ENCODE measurements around the gene SPAG5. TPM values are rescaled to one million over a fixed set of nuclear protein-coding genes. Genes with fewer than 3 reads are reported as not detected.

The SPAG5 gene
- total and polyA plus RNA-seq, 9 of the 15 experiments (the other 6 are each of a cell fraction or from before 2014, with no cell fraction given), result 94.4 to 286 (median 151) TPM

- peak in 1 of 2 experiments; percentile 55; a peak in 2 of 4 replicates for TF ChIP-seq SRF (CRISPR knock-in tag; IDR thresholded peaks at IDR 0.05)
- TF ChIP-seq, protein P1, sequence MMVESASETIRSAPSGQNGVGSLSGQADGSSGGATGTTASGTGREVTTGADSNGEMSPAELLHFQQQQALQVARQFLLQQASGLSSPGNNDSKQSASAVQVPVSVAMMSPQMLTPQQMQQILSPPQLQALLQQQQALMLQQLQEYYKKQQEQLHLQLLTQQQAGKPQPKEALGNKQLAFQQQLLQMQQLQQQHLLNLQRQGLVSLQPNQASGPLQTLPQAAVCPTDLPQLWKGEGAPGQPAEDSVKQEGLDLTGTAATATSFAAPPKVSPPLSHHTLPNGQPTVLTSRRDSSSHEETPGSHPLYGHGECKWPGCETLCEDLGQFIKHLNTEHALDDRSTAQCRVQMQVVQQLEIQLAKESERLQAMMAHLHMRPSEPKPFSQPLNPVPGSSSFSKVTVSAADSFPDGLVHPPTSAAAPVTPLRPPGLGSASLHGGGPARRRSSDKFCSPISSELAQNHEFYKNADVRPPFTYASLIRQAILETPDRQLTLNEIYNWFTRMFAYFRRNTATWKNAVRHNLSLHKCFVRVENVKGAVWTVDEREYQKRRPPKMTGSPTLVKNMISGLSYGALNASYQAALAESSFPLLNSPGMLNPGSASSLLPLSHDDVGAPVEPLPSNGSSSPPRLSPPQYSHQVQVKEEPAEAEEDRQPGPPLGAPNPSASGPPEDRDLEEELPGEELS (CRISPR knock-in tag; IDR thresholded peaks at IDR 0.05; ENCODE audit: borderline replicate concordance), result no peak
- 0 out of 2 replicates have a peak, but pooled peaks have one; percentile 7 for TF ChIP-seq OTX1 (CRISPR knock-in tag; IDR thresholded peaks at IDR 0.05)
- TF ChIP-seq, protein P2, sequence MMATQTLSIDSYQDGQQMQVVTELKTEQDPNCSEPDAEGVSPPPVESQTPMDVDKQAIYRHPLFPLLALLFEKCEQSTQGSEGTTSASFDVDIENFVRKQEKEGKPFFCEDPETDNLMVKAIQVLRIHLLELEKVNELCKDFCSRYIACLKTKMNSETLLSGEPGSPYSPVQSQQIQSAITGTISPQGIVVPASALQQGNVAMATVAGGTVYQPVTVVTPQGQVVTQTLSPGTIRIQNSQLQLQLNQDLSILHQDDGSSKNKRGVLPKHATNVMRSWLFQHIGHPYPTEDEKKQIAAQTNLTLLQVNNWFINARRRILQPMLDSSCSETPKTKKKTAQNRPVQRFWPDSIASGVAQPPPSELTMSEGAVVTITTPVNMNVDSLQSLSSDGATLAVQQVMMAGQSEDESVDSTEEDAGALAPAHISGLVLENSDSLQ (IDR thresholded peaks at IDR 0.05), result peak; percentile 55; the same call in 1 of the 2 replicates
- TF ChIP-seq WHSC1 (IDR thresholded peaks at IDR 0.05; ENCODE audit: low read length), result no peak
- no peak for TF ChIP-seq HDAC8 (tag; IDR thresholded peaks at IDR 0.05)
- TF ChIP-seq ZFPM2 (CRISPR knock-in tag; IDR thresholded peaks at IDR 0.05), result no peak
- no peak for TF ChIP-seq ZBTB34 (CRISPR knock-in tag; IDR thresholded peaks at IDR 0.05)
- TF ChIP-seq, protein P3, sequence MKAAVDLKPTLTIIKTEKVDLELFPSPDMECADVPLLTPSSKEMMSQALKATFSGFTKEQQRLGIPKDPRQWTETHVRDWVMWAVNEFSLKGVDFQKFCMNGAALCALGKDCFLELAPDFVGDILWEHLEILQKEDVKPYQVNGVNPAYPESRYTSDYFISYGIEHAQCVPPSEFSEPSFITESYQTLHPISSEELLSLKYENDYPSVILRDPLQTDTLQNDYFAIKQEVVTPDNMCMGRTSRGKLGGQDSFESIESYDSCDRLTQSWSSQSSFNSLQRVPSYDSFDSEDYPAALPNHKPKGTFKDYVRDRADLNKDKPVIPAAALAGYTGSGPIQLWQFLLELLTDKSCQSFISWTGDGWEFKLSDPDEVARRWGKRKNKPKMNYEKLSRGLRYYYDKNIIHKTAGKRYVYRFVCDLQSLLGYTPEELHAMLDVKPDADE (conservative IDR thresholded peaks at IDR 0.05; ENCODE audit: control insufficient read depth, low read depth, low read length), result no peak; the same call in none of the 2 replicates
- TF ChIP-seq LEF1 (IDR thresholded peaks at IDR 0.05), result peak; percentile 38; the same call in 1 of the 2 replicates
- peak; percentile 94 for TF ChIP-seq L3MBTL2 (IDR thresholded peaks at IDR 0.05)
Measured at GRCh38 chr17:28576758-28577465, 21.9 kb downstream of the SPAG5 start, which contains the start of gene ALDOC (continued).

All from K562 (cell line).